IPS-18c (cell line): ENCODE measurements around the gene OR6N1.

ENCODE experiments used
- H3K4me3 ChIP-seq: 2 replicates; pipeline ENCODE4 v1.7.0; 2013; ENCODE audit warnings: low read depth, mild to moderate bottlenecking, low read length, moderate library complexity; ENCODE audit not compliant: insufficient read depth
- H3K9me3 ChIP-seq: one replicate; pipeline ENCODE4 v1.6.1; 2013; ENCODE audit warnings: mild to moderate bottlenecking, low read length, moderate library complexity; ENCODE audit not compliant: control insufficient read depth, insufficient read depth

OR6N1 gene

DNA sequence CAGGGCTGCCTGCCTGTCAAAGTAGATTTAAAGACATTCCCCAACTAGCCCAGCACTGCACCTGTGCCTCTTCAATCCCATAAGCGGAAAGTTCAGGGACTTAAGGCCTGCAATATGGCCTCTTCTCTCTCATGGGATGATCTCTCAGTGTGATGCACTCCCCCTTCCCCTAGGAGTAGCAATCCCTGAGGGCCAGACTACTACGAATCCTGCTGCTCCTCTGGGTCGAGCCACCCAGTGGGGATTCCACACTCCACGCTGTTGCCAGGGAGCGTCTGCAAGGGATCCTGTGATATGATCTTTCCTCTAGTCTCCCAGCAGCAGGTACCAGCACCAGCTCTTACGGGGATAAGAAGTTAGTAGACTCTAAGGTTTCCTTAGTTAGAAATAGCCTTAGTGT lies 22.3 kb upstream of the OR6N1 start:
- H3K4me3 ChIP-seq = no peak overlapping the region

DNA sequence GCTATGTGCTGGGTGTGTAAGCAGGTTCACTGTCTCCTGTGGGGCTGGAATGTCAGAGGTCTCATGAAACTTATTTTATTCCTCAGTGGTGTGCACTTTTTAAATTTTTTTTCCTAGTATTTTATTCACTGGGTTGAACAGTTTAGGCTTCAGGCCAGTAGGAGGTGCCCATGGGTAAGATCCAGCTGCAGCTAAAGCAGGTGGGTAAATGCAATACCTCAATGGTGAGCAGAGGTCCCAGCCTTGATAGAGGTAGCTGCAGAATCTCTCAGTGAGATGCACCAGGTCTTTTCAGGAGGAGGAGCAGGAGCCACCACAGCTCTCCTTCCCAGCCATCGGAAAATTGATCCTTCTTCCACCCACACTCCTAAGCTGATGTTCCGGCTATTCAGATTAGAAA lies 21.6 kb upstream of the OR6N1 start:
- Histone ChIP-seq H3K9me3 (no peaks in the 10 kb centered on the region), H3K4me3 (no peak overlapping the region)

More for the DNA sequence above, 22.3 kb upstream of the OR6N1 start:
- H3K9me3 ChIP-seq = no peaks in the 10 kb centered on the region

DNA sequence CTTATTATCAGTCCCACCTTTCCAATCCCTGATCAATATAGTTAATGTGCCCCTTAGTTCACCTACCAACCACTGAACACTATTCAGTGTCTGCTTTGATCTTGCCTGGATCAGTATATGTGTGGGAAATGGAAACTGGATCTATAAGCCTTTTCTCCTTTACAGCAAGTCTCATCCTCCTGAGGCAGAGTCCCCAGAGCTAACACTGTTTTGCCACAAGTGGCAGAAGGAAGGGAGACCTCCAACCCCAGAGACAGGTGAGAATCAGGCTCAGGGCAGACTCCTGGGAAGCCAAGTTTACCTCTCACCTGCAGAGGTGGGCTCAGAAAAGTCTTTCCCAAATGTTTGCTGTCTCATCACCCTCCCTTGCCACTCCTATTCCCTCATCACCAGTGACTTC lies 9.1 kb upstream of the OR6N1 start, which contains the start of gene OR6N2:
TSS of gene OR6N2 (minus strand) at position 101 of the 400 bp plus-strand sequence. CDS start 3,569 bp downstream, outside the sequence.
- H3K4me3 ChIP-seq = no peak within 1 kb of the TSS
- no peaks in the 10 kb centered on the region for H3K9me3 ChIP-seq

DNA sequence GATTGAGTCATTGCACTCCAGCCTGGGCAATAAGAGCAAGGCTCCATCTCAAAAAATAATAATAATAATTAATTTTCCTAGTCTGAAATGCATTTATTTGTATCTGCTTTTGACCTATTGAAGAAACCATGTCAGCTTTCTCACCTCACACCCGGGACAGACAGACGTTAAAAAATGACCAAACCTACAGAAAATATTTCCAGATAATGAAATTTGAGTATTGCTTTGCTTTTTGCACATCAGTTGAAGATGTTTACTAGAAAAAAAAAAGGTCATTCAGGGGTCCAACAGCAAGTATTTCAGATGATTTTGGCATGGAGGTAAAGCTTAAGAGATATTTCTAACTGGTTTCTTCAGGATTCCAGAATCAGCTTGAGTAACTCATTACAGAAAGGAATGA lies 17.6 kb downstream of the OR6N1 start, which contains the start of gene OR6K6:
TSS of gene OR6K6 (plus strand) at position 301 of the 400 bp plus-strand sequence. CDS start 168 bp downstream, outside the sequence.
- H3K9me3 ChIP-seq = no peaks in the 10 kb centered on the region
- no peak within 1 kb of the TSS for H3K4me3 ChIP-seq

DNA sequence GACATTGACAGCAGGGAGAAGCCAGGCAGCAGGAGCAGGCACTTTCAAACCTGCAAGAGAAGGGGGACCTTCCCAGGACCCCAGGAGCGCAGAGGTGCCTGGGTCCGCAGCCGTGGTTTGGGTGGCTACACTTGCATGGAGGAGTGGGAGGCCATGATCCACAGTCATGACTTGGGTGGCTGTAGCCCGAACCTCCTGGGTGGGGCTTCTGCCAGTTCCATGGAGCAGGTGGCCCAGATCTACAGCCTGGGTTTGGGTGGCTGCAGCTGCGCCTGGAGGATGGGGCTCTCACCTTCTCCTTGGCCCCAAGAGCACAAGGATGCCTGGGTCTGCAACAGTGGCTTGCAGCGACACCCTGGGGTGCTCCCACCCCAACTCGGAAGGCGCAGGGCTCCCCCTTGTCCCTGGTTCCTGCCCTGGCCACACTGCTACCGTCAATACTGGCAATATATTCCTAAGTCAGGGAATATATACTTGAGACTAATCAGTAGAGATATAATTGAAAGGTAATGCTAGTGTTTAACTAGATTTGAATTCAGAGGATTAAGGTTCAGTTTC lies 19.8 kb downstream of the OR6N1 start:
- Histone ChIP-seq H3K4me3 (no peak overlapping the region), H3K9me3 (no peaks in the 10 kb centered on the region)

DNA sequence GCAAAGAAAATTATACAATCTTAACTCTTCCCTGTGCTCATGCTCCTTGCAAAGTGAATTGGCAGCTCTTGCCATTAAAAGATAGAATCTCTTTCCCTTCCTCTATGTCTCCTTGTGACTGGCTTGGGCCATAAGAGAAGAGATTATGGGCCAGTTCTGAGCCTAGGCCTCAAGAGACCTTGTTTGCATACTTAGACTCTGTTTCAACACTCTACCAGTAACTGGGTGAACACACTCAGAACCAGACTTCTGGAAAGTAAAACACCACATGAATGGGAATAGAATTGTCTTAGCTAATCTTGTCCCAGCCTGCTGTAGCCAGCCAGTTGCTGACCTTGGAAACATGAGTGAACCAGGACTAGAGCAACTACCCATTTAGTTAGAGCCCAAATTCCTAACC lies 36.1 kb downstream of the OR6N1 start:
- Histone ChIP-seq H3K9me3 (no peaks in the 10 kb centered on the region), H3K4me3 (no peak overlapping the region)

DNA sequence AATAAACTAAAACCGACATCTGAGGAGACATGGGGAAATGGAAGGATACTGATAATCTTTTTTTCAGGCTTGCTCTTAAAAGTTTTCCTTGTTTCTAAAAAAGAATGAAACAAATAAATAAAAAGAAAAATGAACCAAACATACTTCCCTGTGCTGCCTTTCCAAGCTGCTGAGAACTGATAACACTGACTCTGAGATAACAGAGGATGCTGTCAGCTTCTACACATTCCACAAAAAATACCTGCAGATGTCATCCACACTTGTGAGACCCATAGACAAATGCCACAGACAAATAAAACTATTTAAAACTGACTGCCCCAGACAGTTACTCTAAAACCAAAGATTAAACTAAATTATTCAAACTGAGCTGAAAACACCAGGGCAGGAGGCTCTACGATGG lies 39.5 kb downstream of the OR6N1 start:
- no peak overlapping the region for H3K4me3 ChIP-seq
- H3K9me3 ChIP-seq = no peaks in the 10 kb centered on the region

DNA sequence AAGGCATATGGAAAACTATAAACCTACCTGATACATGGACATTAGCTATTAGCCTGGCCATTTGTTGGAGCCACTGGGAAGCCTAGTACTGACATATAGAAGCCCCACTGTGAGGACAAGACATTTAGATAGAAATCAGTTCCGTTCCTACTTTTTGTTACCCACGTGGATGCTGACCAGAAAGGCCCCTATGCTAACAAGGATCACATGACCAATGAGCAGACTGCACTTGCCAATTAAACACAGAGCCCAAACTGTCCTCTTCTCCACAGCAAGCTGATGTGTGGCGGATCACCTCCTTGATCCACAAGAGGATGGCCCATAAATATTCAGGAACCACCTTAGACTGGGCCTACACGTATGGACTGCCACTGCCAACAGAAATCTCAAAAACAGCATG lies 40.3 kb downstream of the OR6N1 start:
- no peak overlapping the region for H3K4me3 ChIP-seq
- no peaks in the 10 kb centered on the region for H3K9me3 ChIP-seq

DNA sequence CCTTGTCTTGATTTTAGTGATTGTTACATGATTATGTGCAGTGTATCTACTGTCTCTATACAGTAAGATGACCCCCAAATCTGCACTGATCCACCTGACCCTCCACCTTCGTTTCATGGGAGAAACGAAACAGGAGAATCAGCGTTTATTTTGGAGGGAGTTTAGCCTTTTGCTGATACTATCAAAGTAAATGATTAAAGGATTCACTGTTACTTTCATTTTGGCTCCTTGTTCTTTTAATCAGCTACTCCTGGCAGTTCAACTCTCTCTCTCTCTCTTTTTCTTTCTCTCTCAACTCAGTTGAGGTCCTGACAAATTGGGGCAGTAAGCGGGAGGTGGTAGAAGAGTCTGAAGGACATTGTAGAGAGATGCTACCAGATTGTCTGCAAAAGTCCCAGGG lies 41.5 kb downstream of the OR6N1 start:
- no peak overlapping the region for H3K4me3 ChIP-seq
- no peaks in the 10 kb centered on the region for H3K9me3 ChIP-seq

DNA sequence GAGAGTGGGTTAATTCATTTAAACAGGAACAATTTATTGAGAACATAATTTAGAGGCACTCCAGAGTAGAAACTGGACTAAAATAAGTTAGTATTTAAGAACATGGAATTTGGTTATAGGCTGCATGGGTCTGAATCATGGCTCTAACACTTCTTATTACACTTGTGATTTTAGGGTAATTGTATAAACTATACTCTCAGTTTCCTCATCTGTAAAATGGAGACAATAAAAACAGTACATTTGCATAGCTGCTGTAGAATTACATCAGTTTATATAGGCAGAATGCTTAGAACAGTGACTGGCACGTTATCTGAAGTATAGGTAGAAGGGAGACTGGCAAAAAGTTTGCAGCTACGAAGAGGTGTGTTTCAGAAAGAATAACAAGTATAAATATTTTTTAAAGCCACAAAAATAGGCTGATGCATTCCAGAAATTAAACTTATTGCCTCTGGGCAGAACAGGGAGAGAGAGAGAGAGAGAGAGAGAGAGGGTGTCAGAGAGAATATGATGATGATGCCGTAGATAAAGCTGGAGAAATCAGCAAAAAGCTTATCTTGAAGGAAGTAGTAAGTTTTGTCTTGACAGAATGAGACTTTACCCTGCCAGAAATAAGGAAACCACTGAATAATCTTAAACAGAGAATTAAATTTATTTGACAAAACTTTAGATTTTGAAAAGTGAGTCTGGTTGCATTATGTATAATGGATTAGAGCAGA lies 43.3 kb downstream of the OR6N1 start:
- H3K4me3 ChIP-seq = no peak overlapping the region
- no peaks in the 10 kb centered on the region for H3K9me3 ChIP-seq

DNA sequence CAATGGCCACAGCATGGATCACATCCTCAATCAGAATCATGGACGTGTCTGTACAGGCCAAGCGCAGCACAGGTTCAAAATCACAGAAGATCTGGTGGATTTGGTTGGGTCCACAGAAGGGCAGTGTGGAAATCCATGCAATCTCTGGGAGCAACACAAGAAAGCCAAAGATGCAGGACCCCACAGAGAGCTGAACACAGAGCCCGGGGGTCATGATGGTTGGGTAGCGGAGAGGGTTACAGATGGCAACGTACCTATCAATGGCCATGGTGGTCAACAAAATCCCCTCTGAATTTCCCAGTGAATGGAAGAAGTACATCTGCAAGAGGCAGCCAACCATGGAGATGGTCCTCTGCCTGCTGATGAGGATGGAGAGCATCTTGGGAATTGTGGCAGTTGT lies 47.6 kb downstream of the OR6N1 start:
- Histone ChIP-seq H3K4me3 (no peak overlapping the region), H3K9me3 (no peaks in the 10 kb centered on the region)

DNA sequence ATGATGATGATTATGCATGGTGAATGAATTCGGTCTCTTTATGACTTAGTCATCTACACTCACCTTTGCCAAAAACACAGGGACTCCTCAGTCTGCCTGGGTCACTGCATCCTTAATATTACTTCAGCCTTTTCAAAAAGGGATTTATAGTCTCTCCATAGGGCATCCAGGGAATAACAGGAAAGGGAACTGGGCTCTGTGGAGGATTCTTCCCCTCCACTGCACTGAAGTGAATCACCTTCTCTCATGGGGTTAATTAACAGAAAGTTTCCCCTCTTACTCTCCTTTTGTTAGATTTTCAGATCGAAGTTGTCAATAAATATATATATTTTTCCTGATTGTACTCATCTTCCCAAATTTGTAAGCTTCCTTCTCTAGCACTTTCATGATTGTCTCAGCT lies 51.4 kb downstream of the OR6N1 start, which contains the start of gene OR6K3:
TSS of gene OR6K3 (minus strand) at position 101 of the 400 bp plus-strand sequence. CDS start 2,605 bp downstream, outside the sequence.
- Histone ChIP-seq H3K4me3 (no peak within 1 kb of the TSS), H3K9me3 (no peaks in the 10 kb centered on the region)

DNA sequence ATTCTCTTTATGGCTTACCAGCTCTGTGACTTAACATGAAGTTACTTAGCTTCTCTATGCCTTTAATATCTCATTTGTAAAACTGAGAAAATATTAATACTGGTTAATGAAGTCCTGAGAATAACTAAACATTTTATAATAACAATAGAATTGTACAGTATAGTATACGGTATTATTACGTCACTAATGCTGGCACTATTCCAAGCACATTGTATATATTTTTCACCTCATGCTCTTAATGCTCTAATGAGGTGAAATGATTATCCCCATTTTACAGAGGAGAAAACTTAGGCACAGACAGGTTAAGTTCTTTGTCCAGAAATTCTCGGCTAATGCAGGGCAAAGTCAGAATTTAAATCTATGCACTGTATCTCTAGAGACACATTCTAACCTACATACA lies 52.3 kb downstream of the OR6N1 start:
- no peaks in the 10 kb centered on the region for H3K9me3 ChIP-seq
- H3K4me3 ChIP-seq = no peak overlapping the region

DNA sequence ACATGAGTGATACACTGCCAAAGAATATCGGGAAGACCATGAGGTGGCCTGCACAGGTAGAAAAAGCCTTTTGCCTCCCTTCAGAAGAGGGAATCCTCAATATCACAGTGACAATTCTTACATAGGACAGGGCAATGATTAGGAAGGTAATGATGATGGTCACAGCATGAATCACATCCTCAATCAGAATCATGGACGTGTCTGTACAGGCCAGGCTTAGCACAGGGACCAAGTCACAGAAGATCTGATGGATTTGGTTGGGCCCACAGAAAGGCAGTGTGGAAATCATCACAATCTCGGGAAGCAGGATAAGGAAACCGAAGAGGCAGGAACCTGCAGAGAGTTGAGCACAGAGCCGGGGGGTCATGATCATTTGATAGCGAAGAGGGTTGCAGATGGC lies 54.7 kb downstream of the OR6N1 start:
- H3K4me3 ChIP-seq = no peak overlapping the region
- H3K9me3 ChIP-seq = no peaks in the 10 kb centered on the region

DNA sequence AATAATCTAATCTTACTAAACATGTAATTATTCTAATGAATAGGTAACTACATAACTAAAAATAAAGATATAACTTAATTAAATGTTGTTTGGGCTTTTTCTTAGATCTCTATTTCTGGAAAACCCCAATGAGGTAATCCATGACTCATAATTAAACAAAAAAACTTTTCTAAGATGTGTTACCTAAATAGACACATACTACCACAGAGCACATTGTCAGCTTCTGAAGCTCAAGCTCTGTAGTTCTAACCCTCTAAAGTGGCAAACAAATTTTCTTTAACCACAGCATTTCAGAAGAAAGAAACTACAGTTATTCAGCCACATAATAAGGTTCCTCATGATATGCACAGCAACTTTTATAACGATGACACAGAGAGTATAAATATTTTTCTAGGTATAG lies 55.7 kb downstream of the OR6N1 start:
- H3K4me3 ChIP-seq = no peak overlapping the region
- H3K9me3 ChIP-seq = no peaks in the 10 kb centered on the region

DNA sequence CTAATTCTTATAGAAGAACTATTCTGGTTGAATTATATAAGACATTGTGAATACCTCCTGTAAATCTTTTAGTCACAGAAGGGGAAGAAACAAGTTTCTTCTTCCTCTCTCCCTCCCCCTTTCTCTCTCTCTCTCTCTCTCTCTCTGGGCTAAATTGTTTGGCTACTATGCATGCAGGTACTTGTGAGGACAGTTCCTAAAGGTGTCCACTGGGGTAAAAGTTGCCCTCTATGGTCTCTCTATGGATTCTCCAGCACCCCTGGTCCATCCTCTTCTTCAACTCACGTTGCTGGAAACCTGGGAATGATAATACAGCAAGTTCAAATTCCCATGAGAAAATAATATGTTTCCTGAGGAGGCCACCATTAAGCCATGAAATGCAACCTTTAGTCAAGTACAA lies 57.2 kb downstream of the OR6N1 start:
- no peaks in the 10 kb centered on the region for H3K9me3 ChIP-seq
- H3K4me3 ChIP-seq = no peak overlapping the region
